NCI-H2081 (cell line): ENCODE results near the gene SLC39A10.
"Not testable (repeated sequence)": the region's sequence is repeated elsewhere in the genome, so short reads cannot be mapped to it uniquely, and the experiment has no call there.

Experiments
- DNase-seq, 2 experiments: peaks; one replicate each; lab custom pipeline; 2025; lab: John Stamatoyannopoulos, UW

SLC39A10 gene

GRCh38 chr2:195656859-195657633 lies at the start of gene SLC39A10:
Gene SLC39A10 (plus strand): TSS chr2:195657226. CDS start chr2:195680043, 22,817 bp downstream.
- peak; percentile 97 to 99 for DNase-seq

GRCh38 chr2:195608768-195609454 lies 48.1 kb upstream of the SLC39A10 start:
- no peak for DNase-seq

- no peak for DNase-seq
Observed at GRCh38 chr2:195610717-195611116, 46.3 kb upstream of the SLC39A10 start.

GRCh38 chr2:195612611-195613495 lies 44.2 kb upstream of the SLC39A10 start:
- no peak for DNase-seq

- DNase-seq = no peak
Observed at GRCh38 chr2:195613922-195614321, 43.1 kb upstream of the SLC39A10 start.

- DNase-seq = no peak
Observed at GRCh38 chr2:195619590-195619989, 37.4 kb upstream of the SLC39A10 start.

- no peak for DNase-seq
Observed at GRCh38 chr2:195620501-195620900, 36.5 kb upstream of the SLC39A10 start.

GRCh38 chr2:195622966-195623365 lies 34.1 kb upstream of the SLC39A10 start:
- DNase-seq = no peak

GRCh38 chr2:195626507-195626906 lies 30.5 kb upstream of the SLC39A10 start:
- DNase-seq = no peak

- DNase-seq = no peak
Observed at GRCh38 chr2:195628666-195629065, 28.4 kb upstream of the SLC39A10 start.

- no peak for DNase-seq
Observed at GRCh38 chr2:195632856-195633572, 24.0 kb upstream of the SLC39A10 start.

- DNase-seq = no peak
Observed at GRCh38 chr2:195633573-195633870, 23.5 kb upstream of the SLC39A10 start.

- DNase-seq = peak in 1 of 2 experiments; percentile 19
Observed at GRCh38 chr2:195633974-195634373, 23.1 kb upstream of the SLC39A10 start.

- DNase-seq = no peak
Observed at GRCh38 chr2:195636890-195637289, 20.1 kb upstream of the SLC39A10 start.

- no peak for DNase-seq
Observed at GRCh38 chr2:195638750-195639149, 18.3 kb upstream of the SLC39A10 start.

- DNase-seq = no peak
Observed at GRCh38 chr2:195639238-195639858, 17.7 kb upstream of the SLC39A10 start.

- DNase-seq = no peak
Observed at GRCh38 chr2:195639959-195640358, 17.1 kb upstream of the SLC39A10 start.

- DNase-seq = no peak
Observed at GRCh38 chr2:195642027-195642678, 14.9 kb upstream of the SLC39A10 start.

- DNase-seq = no peak
Observed at GRCh38 chr2:195642679-195643068, 14.4 kb upstream of the SLC39A10 start.

- DNase-seq = not testable (repeated sequence)
Observed at GRCh38 chr2:195644708-195645107, 12.3 kb upstream of the SLC39A10 start.

GRCh38 chr2:195645413-195645812 lies 11.6 kb upstream of the SLC39A10 start:
- no peak for DNase-seq
